Measurements from ENCODE around the gene RNF31.

DNA sequence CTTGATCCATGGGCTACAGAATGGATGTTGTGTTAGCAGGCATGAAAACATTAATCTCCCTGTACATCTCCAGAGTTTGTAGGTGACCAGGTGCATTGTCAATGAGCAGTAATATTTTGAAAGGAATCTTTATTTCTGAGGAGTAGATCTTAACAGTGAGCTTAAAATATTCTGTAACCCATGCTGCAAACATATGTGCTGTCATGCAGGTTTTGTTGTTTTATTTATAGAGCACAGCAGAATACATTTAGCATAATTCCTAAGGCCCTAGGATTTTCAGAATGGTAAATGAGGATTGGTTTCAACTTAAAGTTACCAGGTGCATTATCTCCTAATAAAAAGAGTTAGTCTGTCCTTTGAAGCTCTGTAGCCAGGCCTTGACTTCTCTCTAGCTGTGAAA, 20.4 kb upstream of the RNF31 start:
- TF ChIP-seq TAF1 (IDR thresholded peaks at IDR 0.05; ENCODE audit: borderline replicate concordance, low read depth, low read length) (no peak), NRF1 (IDR thresholded peaks at IDR 0.05; ENCODE audit: low read depth, low read length) (no peak), POLR2AphosphoS5 (IDR thresholded peaks at IDR 0.05; ENCODE audit: low read depth, low read length) (no peak), CHD2 (IDR thresholded peaks at IDR 0.05; ENCODE audit: low read length, partially characterized antibody) (no peak), EP300 (IDR thresholded peaks at IDR 0.05; ENCODE audit: borderline replicate concordance in 1 of 2, low read depth in 1 of 2, low read length in 1 of 2) (no peak), FOXM1 (IDR thresholded peaks at IDR 0.05; ENCODE audit: low read depth) (no peak), SMC3 (IDR thresholded peaks at IDR 0.05; ENCODE audit: low read depth, low read length) (no peak)
- TF ChIP-seq, protein P1, sequence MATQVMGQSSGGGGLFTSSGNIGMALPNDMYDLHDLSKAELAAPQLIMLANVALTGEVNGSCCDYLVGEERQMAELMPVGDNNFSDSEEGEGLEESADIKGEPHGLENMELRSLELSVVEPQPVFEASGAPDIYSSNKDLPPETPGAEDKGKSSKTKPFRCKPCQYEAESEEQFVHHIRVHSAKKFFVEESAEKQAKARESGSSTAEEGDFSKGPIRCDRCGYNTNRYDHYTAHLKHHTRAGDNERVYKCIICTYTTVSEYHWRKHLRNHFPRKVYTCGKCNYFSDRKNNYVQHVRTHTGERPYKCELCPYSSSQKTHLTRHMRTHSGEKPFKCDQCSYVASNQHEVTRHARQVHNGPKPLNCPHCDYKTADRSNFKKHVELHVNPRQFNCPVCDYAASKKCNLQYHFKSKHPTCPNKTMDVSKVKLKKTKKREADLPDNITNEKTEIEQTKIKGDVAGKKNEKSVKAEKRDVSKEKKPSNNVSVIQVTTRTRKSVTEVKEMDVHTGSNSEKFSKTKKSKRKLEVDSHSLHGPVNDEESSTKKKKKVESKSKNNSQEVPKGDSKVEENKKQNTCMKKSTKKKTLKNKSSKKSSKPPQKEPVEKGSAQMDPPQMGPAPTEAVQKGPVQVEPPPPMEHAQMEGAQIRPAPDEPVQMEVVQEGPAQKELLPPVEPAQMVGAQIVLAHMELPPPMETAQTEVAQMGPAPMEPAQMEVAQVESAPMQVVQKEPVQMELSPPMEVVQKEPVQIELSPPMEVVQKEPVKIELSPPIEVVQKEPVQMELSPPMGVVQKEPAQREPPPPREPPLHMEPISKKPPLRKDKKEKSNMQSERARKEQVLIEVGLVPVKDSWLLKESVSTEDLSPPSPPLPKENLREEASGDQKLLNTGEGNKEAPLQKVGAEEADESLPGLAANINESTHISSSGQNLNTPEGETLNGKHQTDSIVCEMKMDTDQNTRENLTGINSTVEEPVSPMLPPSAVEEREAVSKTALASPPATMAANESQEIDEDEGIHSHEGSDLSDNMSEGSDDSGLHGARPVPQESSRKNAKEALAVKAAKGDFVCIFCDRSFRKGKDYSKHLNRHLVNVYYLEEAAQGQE (IDR thresholded peaks at IDR 0.05; ENCODE audit: low read depth, low read length): no peak
- TF ChIP-seq, protein P2, sequence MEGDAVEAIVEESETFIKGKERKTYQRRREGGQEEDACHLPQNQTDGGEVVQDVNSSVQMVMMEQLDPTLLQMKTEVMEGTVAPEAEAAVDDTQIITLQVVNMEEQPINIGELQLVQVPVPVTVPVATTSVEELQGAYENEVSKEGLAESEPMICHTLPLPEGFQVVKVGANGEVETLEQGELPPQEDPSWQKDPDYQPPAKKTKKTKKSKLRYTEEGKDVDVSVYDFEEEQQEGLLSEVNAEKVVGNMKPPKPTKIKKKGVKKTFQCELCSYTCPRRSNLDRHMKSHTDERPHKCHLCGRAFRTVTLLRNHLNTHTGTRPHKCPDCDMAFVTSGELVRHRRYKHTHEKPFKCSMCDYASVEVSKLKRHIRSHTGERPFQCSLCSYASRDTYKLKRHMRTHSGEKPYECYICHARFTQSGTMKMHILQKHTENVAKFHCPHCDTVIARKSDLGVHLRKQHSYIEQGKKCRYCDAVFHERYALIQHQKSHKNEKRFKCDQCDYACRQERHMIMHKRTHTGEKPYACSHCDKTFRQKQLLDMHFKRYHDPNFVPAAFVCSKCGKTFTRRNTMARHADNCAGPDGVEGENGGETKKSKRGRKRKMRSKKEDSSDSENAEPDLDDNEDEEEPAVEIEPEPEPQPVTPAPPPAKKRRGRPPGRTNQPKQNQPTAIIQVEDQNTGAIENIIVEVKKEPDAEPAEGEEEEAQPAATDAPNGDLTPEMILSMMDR (IDR thresholded peaks at IDR 0.05): no peak
- TF ChIP-seq, protein P3, sequence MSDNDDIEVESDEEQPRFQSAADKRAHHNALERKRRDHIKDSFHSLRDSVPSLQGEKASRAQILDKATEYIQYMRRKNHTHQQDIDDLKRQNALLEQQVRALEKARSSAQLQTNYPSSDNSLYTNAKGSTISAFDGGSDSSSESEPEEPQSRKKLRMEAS (IDR thresholded peaks at IDR 0.05; ENCODE audit: low read depth): no peak

Data from SK-N-SH (cell line).